Tibial nerve (tissue), 3 donors: Measurements from ENCODE around the gene RTP2.
A peak's percentile ranks its signal among the peaks of the same experiment; 100 is the strongest.

Experiments used
- POLR2A ChIP-seq, 2 donors: fragments of 450-650 bp; IDR thresholded peaks; one replicate each; pipeline ENCODE4 v1.6.1; 2017; ENCODE audit warnings: antibody characterized with exemption in 2 of 2, mild to moderate bottlenecking in 2 of 2, moderate library complexity in 2 of 2
- TF ChIP-seq, protein P1 (sequence below), 5 experiments: fragments of 200-600 bp in 3 of 5; fragments of 450-650 bp in 2 of 5; sonication (generic) in 3 of 5; IDR thresholded peaks; one replicate each; pipeline ENCODE4 v1.5.1; 2016 to 2019; ENCODE audit warnings: antibody characterized with exemption in 5 of 5, mild to moderate bottlenecking in 3 of 5, moderate library complexity in 2 of 5

DNA sequence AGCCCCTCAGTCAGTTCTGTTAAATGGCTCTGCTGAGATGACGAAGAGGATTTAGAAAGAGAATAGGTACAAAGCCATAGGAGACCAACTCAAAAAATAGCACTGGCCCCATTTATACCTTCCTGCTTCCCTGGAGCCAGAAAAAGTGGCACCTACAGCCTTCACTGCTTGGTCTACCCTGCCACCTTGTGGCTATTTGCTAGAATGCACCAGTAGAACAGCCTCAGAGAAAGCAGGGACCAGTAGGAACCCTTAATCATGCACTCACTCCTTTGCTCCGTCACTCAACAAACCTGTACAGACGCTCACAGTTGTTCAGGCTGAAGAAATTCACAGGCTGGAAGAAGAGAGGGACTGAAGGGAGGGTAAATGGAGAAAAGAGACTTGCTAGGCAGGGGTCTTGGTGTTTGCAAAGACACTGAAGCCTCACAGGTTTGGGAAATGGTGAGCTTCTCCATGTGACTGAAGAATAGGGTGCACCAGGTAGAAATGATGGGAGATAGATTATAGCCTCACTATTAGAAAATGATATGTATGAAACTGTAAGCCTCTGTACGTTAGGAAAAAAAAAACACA lies 12.1 kb upstream of the RTP2 start:
- TF ChIP-seq, protein P1, sequence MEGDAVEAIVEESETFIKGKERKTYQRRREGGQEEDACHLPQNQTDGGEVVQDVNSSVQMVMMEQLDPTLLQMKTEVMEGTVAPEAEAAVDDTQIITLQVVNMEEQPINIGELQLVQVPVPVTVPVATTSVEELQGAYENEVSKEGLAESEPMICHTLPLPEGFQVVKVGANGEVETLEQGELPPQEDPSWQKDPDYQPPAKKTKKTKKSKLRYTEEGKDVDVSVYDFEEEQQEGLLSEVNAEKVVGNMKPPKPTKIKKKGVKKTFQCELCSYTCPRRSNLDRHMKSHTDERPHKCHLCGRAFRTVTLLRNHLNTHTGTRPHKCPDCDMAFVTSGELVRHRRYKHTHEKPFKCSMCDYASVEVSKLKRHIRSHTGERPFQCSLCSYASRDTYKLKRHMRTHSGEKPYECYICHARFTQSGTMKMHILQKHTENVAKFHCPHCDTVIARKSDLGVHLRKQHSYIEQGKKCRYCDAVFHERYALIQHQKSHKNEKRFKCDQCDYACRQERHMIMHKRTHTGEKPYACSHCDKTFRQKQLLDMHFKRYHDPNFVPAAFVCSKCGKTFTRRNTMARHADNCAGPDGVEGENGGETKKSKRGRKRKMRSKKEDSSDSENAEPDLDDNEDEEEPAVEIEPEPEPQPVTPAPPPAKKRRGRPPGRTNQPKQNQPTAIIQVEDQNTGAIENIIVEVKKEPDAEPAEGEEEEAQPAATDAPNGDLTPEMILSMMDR (IDR thresholded peaks at IDR 0.05) = peak; percentile 83 to 91 (median 89)
- no peak for TF ChIP-seq POLR2A (IDR thresholded peaks at IDR 0.05)
